GM12801 (cell line): ENCODE measurements around the gene FRS3.

ENCODE experiments used
- CTCF ChIP-seq: IDR thresholded peaks from one replicate; pipeline ENCODE4 v1.5.1; 2011; ENCODE audit warnings: control low read depth; ENCODE audit not compliant: insufficient read length; ENCODE audit errors: extremely low read depth

The FRS3 gene

GRCh38 chr6:41735427-41736185 lies 44.1 kb downstream of the FRS3 start, which contains the start of gene TFEB:
TSS of gene TFEB (minus strand) at chr6:41735608. CDS start at chr6:41691213, 44,395 bp downstream.
- TF ChIP-seq CTCF, result no peak

GRCh38 chr6:41734666-41735426 lies 44.9 kb downstream of the FRS3 start:
- no peak for TF ChIP-seq CTCF

GRCh38 chr6:41733707-41734665 lies 45.7 kb downstream of the FRS3 start:
- TF ChIP-seq CTCF, result no peak

- no peak for TF ChIP-seq CTCF
Measured at GRCh38 chr6:41733360-41733706, 46.4 kb downstream of the FRS3 start.

GRCh38 chr6:41732591-41733359 lies 46.9 kb downstream of the FRS3 start:
- no peak for TF ChIP-seq CTCF

- no peak for TF ChIP-seq CTCF
Measured at GRCh38 chr6:41732149-41732548, 47.6 kb downstream of the FRS3 start.
